Liver (tissue), 9 donors: ENCODE data around the gene CDH13. TPM values are rescaled to one million over a fixed set of nuclear protein-coding genes. Genes with fewer than 3 reads are reported as not detected.
A peak's percentile ranks its signal among the peaks of the same experiment; 100 is the strongest.

Experiments used
- DNase-seq: peaks from one replicate; pipeline ENCODE4 v3.0.0-alpha.2; 2017; ENCODE audit warnings: low spot score
- H3K27ac ChIP-seq, 2 donors: one replicate each; pipeline ENCODE4 v1.7.0; 2013; ENCODE audit warnings: inconsistent platforms in 2 of 2, low read length in 2 of 2, control low read depth in 1 of 2, low read depth in 1 of 2, mild to moderate bottlenecking in 1 of 2
- H3K27me3 ChIP-seq, 4 donors: one replicate each; pipeline versions ENCODE4 v1.6.1 to v1.7.0; 2013; ENCODE audit warnings: low read length in 3 of 4, inconsistent platforms in 1 of 4, mild to moderate bottlenecking in 1 of 4, moderate library complexity in 1 of 4; ENCODE audit not compliant: control insufficient read depth in 4 of 4, insufficient read depth in 4 of 4
- H3K36me3 ChIP-seq, 4 donors: one replicate each; pipeline versions ENCODE4 v1.6.1 to v1.7.0; 2013; ENCODE audit warnings: low read length in 3 of 4, mild to moderate bottlenecking in 3 of 4, low read depth in 1 of 4, moderate library complexity in 1 of 4; ENCODE audit not compliant: control insufficient read depth in 4 of 4, insufficient read depth in 3 of 4
- H3K4me1 ChIP-seq, 4 donors: one replicate each; pipeline versions ENCODE4 v1.6.1 to v1.7.0; 2013; ENCODE audit warnings: low read length in 3 of 4, mild to moderate bottlenecking in 3 of 4, moderate library complexity in 1 of 4; ENCODE audit not compliant: control insufficient read depth in 4 of 4, insufficient read depth in 4 of 4
- H3K4me3 ChIP-seq, 3 donors: one replicate each; pipeline versions ENCODE4 v1.6.1 to v1.7.0; 2013; ENCODE audit warnings: low read length in 3 of 3, control low read depth in 1 of 3, low read depth in 1 of 3, mild to moderate bottlenecking in 1 of 3
- H3K9ac ChIP-seq, 2 donors: one replicate each; pipeline ENCODE4 v1.7.0; 2013; ENCODE audit warnings: low read length in 2 of 2, mild to moderate bottlenecking in 2 of 2, moderate library complexity in 2 of 2, control low read depth in 1 of 2, low read depth in 1 of 2
- H3K9me3 ChIP-seq, 4 donors: one replicate each; pipeline versions ENCODE4 v1.6.1 to v1.7.0; 2013; ENCODE audit warnings: low read length in 3 of 4; ENCODE audit not compliant: control insufficient read depth in 4 of 4
- HNF4A ChIP-seq, 2 donors: conservative IDR thresholded peaks; 2 replicates each; pipeline ENCODE4 v1.6.1; 2016; ENCODE audit warnings: antibody characterized with exemption in 2 of 2, mild to moderate bottlenecking in 2 of 2
- JUND ChIP-seq, 2 donors: IDR thresholded peaks; 2 replicates each; pipeline ENCODE4 v1.6.1; 2016; ENCODE audit warnings: antibody characterized with exemption in 2 of 2
- NR2F2 ChIP-seq: IDR thresholded peaks from 2 replicates; pipeline ENCODE4 v1.6.1; 2016; ENCODE audit warnings: antibody characterized with exemption
- RAD21 ChIP-seq, 2 donors: IDR thresholded peaks; 2 replicates each; pipeline ENCODE4 v1.6.1; 2016; ENCODE audit warnings: antibody characterized with exemption in 2 of 2, mild to moderate bottlenecking in 2 of 2
- TAF1 ChIP-seq: conservative IDR thresholded peaks from 2 replicates; pipeline ENCODE4 v1.6.1; 2016; ENCODE audit warnings: antibody characterized with exemption, mild to moderate bottlenecking
- YY1 ChIP-seq: IDR thresholded peaks from 2 replicates; pipeline ENCODE4 v1.6.1; 2016; ENCODE audit warnings: antibody characterized with exemption, mild to moderate bottlenecking
- WGBS: extraction: QIAGEN DNeasy Blood & Tissue Kit; methylation state at CpG from one replicate; pipeline ENCODE4 v1.1.7; 2013; 5-methylcytosine and 5-hydroxymethylcytosine counted together
- polyA plus RNA-seq, 2 donors: library from polyadenylated mRNA; stranded (reverse) in 1 of 2; unstranded in 1 of 2; fragments of 200-250 nt in 1 of 2; fragments of >200 nt in 1 of 2; fragmentation: Nextera tagmentation in 1 of 2; extraction: Ambion mirVana in 1 of 2; gene quantifications; one replicate each; pipeline versions ENCODE4 v1.2.1 to v1.2.3, GENCODE V29; 2013 to 2015
- total RNA-seq, 2 donors: library from RNA; depleted of rRNA; stranded (reverse); fragments of >200 nt; gene quantifications; one replicate each; pipeline ENCODE4 v1.2.3, GENCODE V29; 2014
- TF ChIP-seq, protein P1 (sequence below): IDR thresholded peaks from 2 replicates; pipeline ENCODE4 v1.6.1; 2016; ENCODE audit warnings: antibody characterized with exemption
- TF ChIP-seq, protein P2 (sequence below): IDR thresholded peaks from 2 replicates; pipeline ENCODE4 v1.6.1; 2016; ENCODE audit warnings: antibody characterized with exemption
- TF ChIP-seq, protein P3 (sequence below): IDR thresholded peaks from 2 replicates; pipeline ENCODE4 v1.6.1; 2016; ENCODE audit warnings: antibody characterized with exemption
- TF ChIP-seq, protein P4 (sequence below): fragments of 150-350 bp; IDR thresholded peaks from 2 replicates; pipeline ENCODE4 v1.5.1; 2017; ENCODE audit warnings: improper control_type of control experiment, low read depth, low read length; ENCODE audit not compliant: missing input control
- donor health status: healthy.
- donor health status: healthy.
- donor health status: healthy.
- donor health status: healthy.
- donor health status: healthy.

The CDH13 gene
- total and polyA plus RNA-seq, 4 donors, result 0.21 to 1.5 (median 0.58) TPM

DNA sequence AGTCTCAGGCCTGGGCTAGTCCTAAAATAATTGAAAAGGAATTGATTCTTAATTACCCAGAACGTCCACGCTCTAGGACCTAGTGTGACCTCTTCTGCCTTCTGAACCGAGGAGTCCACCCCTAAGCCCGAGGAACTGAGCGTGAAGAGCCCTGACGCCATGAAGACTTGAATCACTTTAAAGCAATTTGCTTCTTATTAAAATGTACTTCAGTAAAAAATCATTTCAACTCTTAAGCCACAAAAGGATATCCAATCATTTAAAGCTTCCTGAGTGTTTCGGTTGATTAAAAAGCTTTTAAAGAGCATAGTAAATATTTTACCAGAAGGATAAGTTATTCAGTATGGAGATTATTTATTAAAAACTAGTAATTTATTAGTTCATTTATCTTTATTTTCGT, 1192.6 kb downstream of the CDH13 start (continued):
- TF ChIP-seq, protein P1, sequence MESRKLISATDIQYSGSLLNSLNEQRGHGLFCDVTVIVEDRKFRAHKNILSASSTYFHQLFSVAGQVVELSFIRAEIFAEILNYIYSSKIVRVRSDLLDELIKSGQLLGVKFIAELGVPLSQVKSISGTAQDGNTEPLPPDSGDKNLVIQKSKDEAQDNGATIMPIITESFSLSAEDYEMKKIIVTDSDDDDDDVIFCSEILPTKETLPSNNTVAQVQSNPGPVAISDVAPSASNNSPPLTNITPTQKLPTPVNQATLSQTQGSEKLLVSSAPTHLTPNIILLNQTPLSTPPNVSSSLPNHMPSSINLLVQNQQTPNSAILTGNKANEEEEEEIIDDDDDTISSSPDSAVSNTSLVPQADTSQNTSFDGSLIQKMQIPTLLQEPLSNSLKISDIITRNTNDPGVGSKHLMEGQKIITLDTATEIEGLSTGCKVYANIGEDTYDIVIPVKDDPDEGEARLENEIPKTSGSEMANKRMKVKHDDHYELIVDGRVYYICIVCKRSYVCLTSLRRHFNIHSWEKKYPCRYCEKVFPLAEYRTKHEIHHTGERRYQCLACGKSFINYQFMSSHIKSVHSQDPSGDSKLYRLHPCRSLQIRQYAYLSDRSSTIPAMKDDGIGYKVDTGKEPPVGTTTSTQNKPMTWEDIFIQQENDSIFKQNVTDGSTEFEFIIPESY, result no peak
- no peak for TF ChIP-seq JUND (IDR thresholded peaks at IDR 0.05)
- TF ChIP-seq, protein P2, sequence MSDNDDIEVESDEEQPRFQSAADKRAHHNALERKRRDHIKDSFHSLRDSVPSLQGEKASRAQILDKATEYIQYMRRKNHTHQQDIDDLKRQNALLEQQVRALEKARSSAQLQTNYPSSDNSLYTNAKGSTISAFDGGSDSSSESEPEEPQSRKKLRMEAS, result no peak
- TF ChIP-seq, protein P3, sequence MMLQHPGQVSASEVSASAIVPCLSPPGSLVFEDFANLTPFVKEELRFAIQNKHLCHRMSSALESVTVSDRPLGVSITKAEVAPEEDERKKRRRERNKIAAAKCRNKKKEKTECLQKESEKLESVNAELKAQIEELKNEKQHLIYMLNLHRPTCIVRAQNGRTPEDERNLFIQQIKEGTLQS, result no peak
- TF ChIP-seq YY1, result no peak
- no peak for TF ChIP-seq HNF4A (conservative IDR thresholded peaks at IDR 0.05)
- TF ChIP-seq TAF1, result no peak
- no peak for TF ChIP-seq RAD21 (IDR thresholded peaks at IDR 0.05)

DNA sequence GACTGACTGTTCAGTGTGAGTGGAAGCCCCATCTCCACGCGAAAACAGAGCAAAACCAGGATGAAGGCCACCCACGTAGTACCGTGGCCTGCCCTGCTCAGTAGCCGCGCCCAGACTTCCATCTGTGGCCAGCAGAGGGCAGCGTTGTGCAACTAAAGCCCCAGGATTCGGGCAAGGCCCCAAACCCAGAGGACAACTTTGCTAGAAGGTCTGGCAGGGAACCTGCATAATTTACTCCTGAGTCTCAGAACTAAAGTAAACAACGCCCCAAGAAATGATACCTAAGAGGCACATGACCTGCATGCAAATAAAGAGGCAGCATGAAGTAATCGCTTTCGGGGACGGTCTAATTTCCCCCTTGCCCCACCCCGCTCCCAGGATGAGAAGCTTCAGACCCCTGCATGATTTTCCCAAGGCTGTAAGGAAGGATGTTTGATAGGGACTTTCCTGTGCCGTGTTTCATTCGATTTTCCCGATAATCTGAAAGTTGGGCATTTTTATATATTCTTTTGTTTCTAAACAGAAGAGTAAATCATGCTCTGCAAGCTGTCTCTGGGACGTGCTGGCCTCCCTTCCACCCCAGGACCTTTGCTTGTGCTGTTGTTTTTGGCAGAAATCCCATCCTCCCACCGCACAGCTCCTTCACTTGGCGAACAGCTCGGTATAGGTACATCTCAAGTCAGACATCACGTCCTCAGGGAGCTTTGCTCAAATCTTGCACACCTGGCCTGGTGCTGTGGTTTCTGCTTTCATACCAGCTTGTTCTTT, 1199.6 kb downstream of the CDH13 start:
- WGBS, result 41% methylated on average over 21 of the region's 21 CpGs
- Histone ChIP-seq H3K27ac (no peak overlapping the region), H3K4me3 (no peak overlapping the region), H3K4me1 (no peaks in the 10 kb centered on the region), H3K36me3 (no peaks in the 10 kb centered on the region), H3K27me3 (no peaks in the 10 kb centered on the region), H3K9me3 (no peaks in the 10 kb centered on the region), H3K9ac (no peak overlapping the region)
- TF ChIP-seq NR2F2, result no peak
- TF ChIP-seq, protein P1, result no peak
- TF ChIP-seq RAD21 (IDR thresholded peaks at IDR 0.05), result peak; percentile 95 to 96
- TF ChIP-seq, protein P4, sequence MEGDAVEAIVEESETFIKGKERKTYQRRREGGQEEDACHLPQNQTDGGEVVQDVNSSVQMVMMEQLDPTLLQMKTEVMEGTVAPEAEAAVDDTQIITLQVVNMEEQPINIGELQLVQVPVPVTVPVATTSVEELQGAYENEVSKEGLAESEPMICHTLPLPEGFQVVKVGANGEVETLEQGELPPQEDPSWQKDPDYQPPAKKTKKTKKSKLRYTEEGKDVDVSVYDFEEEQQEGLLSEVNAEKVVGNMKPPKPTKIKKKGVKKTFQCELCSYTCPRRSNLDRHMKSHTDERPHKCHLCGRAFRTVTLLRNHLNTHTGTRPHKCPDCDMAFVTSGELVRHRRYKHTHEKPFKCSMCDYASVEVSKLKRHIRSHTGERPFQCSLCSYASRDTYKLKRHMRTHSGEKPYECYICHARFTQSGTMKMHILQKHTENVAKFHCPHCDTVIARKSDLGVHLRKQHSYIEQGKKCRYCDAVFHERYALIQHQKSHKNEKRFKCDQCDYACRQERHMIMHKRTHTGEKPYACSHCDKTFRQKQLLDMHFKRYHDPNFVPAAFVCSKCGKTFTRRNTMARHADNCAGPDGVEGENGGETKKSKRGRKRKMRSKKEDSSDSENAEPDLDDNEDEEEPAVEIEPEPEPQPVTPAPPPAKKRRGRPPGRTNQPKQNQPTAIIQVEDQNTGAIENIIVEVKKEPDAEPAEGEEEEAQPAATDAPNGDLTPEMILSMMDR, result peak; percentile 94
- DNase-seq, result peak; percentile 86

DNA sequence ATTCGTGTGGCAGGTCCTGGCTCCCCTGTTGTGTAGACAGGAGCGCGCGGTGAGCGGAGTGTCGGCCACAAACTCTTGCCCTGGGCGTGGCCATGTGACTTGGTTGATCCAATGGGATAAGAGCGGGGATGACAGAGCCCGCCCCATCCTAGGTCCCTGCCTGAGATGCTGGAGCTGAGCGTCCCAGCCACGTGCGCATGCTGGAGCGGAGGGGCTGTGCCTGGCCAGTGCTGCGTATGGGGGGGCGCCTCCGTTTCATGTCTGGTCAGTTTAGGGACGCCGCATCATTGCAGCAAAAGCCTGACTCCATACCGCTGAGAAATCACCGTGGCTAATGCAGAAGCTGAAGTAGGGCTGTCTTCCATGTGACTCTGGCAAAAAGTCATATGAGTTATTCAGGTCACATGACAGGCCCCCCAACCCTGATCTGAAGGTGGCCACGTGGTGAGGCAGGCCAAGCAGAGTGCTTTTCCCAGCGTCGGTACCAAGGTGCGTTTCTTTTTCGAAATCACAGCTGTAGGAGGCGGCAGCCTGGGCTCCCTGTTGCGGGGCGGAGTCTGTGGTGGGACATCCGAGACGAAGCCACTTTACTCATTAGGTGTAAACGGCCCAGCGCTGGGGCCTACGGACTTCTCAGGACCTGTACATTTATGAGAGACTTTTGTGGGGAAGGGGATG, 1203.5 kb downstream of the CDH13 start:
- H3K36me3 ChIP-seq, result no peaks in the 10 kb centered on the region
- H3K9ac ChIP-seq, result no peak overlapping the region
- H3K4me1 ChIP-seq, result no peaks in the 10 kb centered on the region
- no peak overlapping the region for H3K27ac ChIP-seq
- no peak overlapping the region for H3K4me3 ChIP-seq
- no peaks in the 10 kb centered on the region for H3K27me3 ChIP-seq
- H3K9me3 ChIP-seq, result no peaks in the 10 kb centered on the region
- WGBS, result 86% methylated on average over 33 of the region's 33 CpGs
- DNase-seq, result no peak
- TF ChIP-seq, protein P4, result no peak
- TF ChIP-seq TAF1 (no peak), YY1 (no peak)
- TF ChIP-seq, protein P3, result no peak
- TF ChIP-seq, protein P1, result no peak
